ENCODE data around the gene MAPKAP1.

Gene MAPKAP1

GRCh38 chr9:125739436-125739835 is 32.4 kb upstream of the MAPKAP1 start:
- no peak for ATAC-seq

GRCh38 chr9:125732562-125732961 is 25.6 kb upstream of the MAPKAP1 start:
- ATAC-seq = no peak
- TF ChIP-seq BACH2 (CRISPR knock-in tag; IDR thresholded peaks at IDR 0.05; ENCODE audit: borderline replicate concordance) (no peak), TCF4 (CRISPR knock-in tag; IDR thresholded peaks at IDR 0.05; ENCODE audit: borderline replicate concordance) (no peak), CSRNP3 (CRISPR knock-in tag; IDR thresholded peaks at IDR 0.05) (no peak), ZNF70 (CRISPR knock-in tag; IDR thresholded peaks at IDR 0.05) (no peak), RARB (CRISPR knock-in tag; IDR thresholded peaks at IDR 0.05) (no peak), PATZ1 (CRISPR knock-in tag; IDR thresholded peaks at IDR 0.05; ENCODE audit: borderline replicate concordance) (no peak)

More at GRCh38 chr9:125739436-125739835, 32.4 kb upstream of the MAPKAP1 start:
- TF ChIP-seq TSHZ2 (CRISPR knock-in tag; IDR thresholded peaks at IDR 0.05) = no peak
- no peak for TF ChIP-seq ZNF70 (CRISPR knock-in tag; IDR thresholded peaks at IDR 0.05)
- TF ChIP-seq BACH2 (CRISPR knock-in tag; IDR thresholded peaks at IDR 0.05; ENCODE audit: borderline replicate concordance) = no peak
- TF ChIP-seq ZNF565 (CRISPR knock-in tag; conservative IDR thresholded peaks at IDR 0.05; ENCODE audit: low read depth) = no peak
- TF ChIP-seq OSR1 (CRISPR knock-in tag; IDR thresholded peaks at IDR 0.05) = no peak
- TF ChIP-seq ISL1 (CRISPR knock-in tag; IDR thresholded peaks at IDR 0.05) = no peak
- no peak for TF ChIP-seq POU6F1 (CRISPR knock-in tag; IDR thresholded peaks at IDR 0.05; ENCODE audit: borderline replicate concordance, low read depth)
- TF ChIP-seq CSRNP3 (CRISPR knock-in tag; IDR thresholded peaks at IDR 0.05) = no peak
- TF ChIP-seq CREB5 (CRISPR knock-in tag; IDR thresholded peaks at IDR 0.05; ENCODE audit: low read depth) = no peak
- TF ChIP-seq ZC3H10 (CRISPR knock-in tag; IDR thresholded peaks at IDR 0.05) = no peak
- TF ChIP-seq GLIS3 (CRISPR knock-in tag; IDR thresholded peaks at IDR 0.05) = no peak
- TF ChIP-seq RARB (CRISPR knock-in tag; IDR thresholded peaks at IDR 0.05) = no peak
- TF ChIP-seq ESRRG (CRISPR knock-in tag; IDR thresholded peaks at IDR 0.05) = no peak
- TF ChIP-seq PATZ1 (CRISPR knock-in tag; IDR thresholded peaks at IDR 0.05; ENCODE audit: borderline replicate concordance) = no peak
- no peak for TF ChIP-seq CSDC2 (CRISPR knock-in tag; IDR thresholded peaks at IDR 0.05)
- no peak for TF ChIP-seq ZFP3 (CRISPR knock-in tag; IDR thresholded peaks at IDR 0.05)
- TF ChIP-seq ARNTL (CRISPR knock-in tag; IDR thresholded peaks at IDR 0.05; ENCODE audit: borderline replicate concordance, low read depth) = no peak
- no peak for TF ChIP-seq PPARA (CRISPR knock-in tag; IDR thresholded peaks at IDR 0.05; ENCODE audit: borderline replicate concordance)
